Erythroblast (primary cell): Measurements from ENCODE around the gene ECEL1.

Source experiments
- GATA1 ChIP-seq: IDR thresholded peaks from 2 replicates; pipeline ENCODE4 v1.6.1; 2011; ENCODE audit warnings: low read depth, mild to moderate bottlenecking, control low read depth, low read length, moderate library complexity
- POLR2A ChIP-seq: IDR thresholded peaks from 2 replicates; pipeline ENCODE4 v1.6.1; 2011; ENCODE audit warnings: mild to moderate bottlenecking, low read length

DNA sequence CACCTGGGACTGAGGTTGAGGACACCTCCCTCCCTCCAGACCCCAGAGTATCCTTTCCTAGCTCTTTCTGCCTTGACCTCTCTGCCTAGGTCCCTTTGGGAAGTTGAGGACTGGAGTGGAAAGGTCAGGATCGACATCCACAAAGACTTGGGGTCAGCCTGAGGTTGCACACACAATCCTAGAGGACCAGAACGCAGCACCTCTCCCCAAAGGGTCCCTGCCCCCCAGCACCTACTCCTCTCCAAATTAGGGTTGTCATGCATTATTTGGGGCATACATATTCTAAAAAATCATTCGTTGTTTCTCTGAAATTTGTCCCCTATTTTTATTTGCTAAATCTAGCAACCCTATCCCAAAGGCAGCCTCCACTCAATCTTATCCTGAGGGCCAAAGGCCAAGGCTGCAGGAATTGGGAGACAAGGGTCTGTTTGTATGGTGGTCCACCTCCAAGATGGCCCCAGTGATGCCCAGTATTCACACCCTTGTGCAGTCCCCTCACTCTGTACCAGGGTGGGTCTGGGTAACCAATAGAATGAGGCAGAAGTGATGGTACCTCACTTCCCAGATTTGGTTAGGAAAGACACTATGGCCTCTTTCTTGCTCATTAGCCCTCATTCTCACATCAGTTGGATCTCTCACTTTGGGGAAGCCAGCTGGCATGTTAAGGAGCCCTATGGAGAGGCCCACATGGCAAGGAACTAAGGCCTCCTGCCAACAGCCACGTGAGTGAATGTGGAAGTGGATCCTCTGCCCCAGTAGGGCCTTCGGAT lies 48.3 kb upstream of the ECEL1 start:
- no peak for TF ChIP-seq POLR2A
- no peak for TF ChIP-seq GATA1
